Upper lobe of left lung (tissue), 6 donors: Measurements from ENCODE around the gene JAZF1. TPM values are rescaled to one million over a fixed set of nuclear protein-coding genes. Genes with fewer than 3 reads are reported as not detected.
"Not testable (repeated sequence)": the region's sequence is repeated elsewhere in the genome, so short reads cannot be mapped to it uniquely, and the experiment has no call there.

Experiments used
- ATAC-seq, 2 donors: fragments of 200-7000 bp; cut with Tn5 transposase; one replicate each; pipeline ENCODE4 v1.9.1; 2022; ENCODE audit warnings: mild to moderate bottlenecking in 2 of 2, moderate library complexity in 2 of 2; ENCODE audit not compliant: low FRiP score in 2 of 2
- DNase-seq, 2 donors: peaks; one replicate each; pipeline ENCODE4 v3.0.0-alpha.2; 2019 to 2020
- H3K27ac ChIP-seq, 4 donors: fragments of 200-600 bp; sonication (generic); one replicate each; pipeline ENCODE4 v1.5.1; 2016 to 2019
- H3K27me3 ChIP-seq, 4 donors: fragments of 200-600 bp; sonication (generic); one replicate each; pipeline ENCODE4 v1.5.1; 2017 to 2019
- H3K36me3 ChIP-seq, 4 donors: fragments of 200-600 bp; sonication (generic); one replicate each; pipeline ENCODE4 v1.5.1; 2016 to 2019
- H3K4me1 ChIP-seq, 4 donors: fragments of 200-600 bp; sonication (generic); one replicate each; pipeline ENCODE4 v1.5.1; 2018 to 2019
- H3K4me3 ChIP-seq, 4 donors: fragments of 200-600 bp; sonication (generic); one replicate each; pipeline ENCODE4 v1.5.1; 2017 to 2019; ENCODE audit warnings: mild to moderate bottlenecking in 2 of 4, moderate library complexity in 1 of 4
- H3K9me3 ChIP-seq, 4 donors: fragments of 200-600 bp; sonication (generic); one replicate each; pipeline ENCODE4 v1.5.1; 2018 to 2019
- EP300 ChIP-seq, 4 donors: sonication (generic); formaldehyde crosslinking; IDR thresholded peaks; one replicate each; pipeline ENCODE4 v1.5.1; 2017; ENCODE audit warnings: antibody characterized with exemption in 4 of 4, control low read depth in 2 of 4
- POLR2A ChIP-seq, 4 donors: fragments of 450-650 bp; IDR thresholded peaks; one replicate each; pipeline ENCODE4 v1.5.1; 2016 to 2017; ENCODE audit warnings: antibody characterized with exemption in 4 of 4, mild to moderate bottlenecking in 2 of 4
- POLR2AphosphoS5 ChIP-seq, 2 donors: sonication (generic); formaldehyde crosslinking; IDR thresholded peaks; one replicate each; pipeline ENCODE4 v1.5.1; 2017; ENCODE audit warnings: antibody characterized with exemption in 2 of 2
- WGBS, 2 donors: methylation state at CpG; one replicate each; pipeline ENCODE4 v1.1.5; 2017 to 2018; 5-methylcytosine and 5-hydroxymethylcytosine counted together
- total RNA-seq, 6 donors: library from RNA; depleted of rRNA in 4 of 6; stranded (reverse); fragments of >200 nt in 4 of 6; gene quantifications; one replicate each; pipeline versions ENCODE4 v1.1.0 to v1.2.1, GENCODE V29; 2016 to 2021
- TF ChIP-seq, protein P1 (sequence below), 6 experiments: fragments of 450-650 bp in 4 of 6; fragments of 200-600 bp in 2 of 6; sonication (generic) in 2 of 6; IDR thresholded peaks; one replicate each; pipeline ENCODE4 v1.5.1; 2016 to 2019; ENCODE audit warnings: antibody characterized with exemption in 6 of 6
- donor health status: DM: no; HTN: no; CAD: no; lungs with moderate emphysema.
- donor health status: DM: no; HTN: yes; CAD: no; lungs with severe emphysema.

The JAZF1 gene
- total RNA-seq, 6 donors from 2014 or later, result 4.2 to 19.4 (median 12.4) TPM

DNA sequence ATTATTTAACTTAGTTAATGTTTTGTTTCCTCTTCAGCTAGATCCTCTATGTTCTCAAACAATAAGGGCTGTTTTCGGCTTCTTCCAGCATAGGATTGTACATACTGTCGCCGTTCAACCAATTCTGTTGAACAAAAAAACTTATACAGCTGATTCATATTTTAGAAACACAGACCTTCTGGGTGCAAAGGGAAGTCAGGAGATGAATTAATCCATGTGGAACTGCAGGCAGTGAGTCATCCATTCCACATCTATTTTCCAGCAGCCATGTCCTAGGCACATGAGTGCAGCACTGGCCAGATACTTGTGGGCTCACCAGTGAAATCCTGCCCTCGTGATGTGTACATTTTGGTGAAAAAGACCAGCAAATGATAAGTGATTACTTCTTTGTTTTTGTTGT lies 163.2 kb downstream of the JAZF1 start:
- 88 to 91% methylated on average over 4 of the region's 4 CpGs for WGBS, 2 donors
- no peak for ATAC-seq

DNA sequence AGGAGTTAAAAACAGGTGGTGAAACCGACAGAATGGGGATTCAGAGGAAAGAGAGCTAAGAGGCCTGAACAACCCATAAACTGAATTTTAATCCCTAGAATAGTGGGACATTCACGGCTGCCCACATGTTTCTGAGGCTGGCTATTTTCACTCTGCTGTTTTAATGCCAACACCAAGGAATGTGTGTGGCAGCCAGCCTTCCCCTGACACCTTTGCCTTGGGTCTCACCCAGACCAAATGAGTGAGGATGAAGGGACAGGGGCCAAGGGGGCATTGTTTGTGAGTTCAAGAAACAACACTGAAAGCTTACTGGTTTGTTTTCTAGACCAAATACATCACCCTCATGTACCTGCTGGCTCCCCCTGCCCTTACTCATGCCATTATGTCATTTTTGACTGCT lies 164.3 kb downstream of the JAZF1 start:
- Histone ChIP-seq H3K27me3 (no peaks in the 10 kb centered on the region), H3K4me1 (peaks cover 0 to 6% (median 1%) of the 10 kb centered on the region in 4 donors), H3K27ac (no peak overlapping the region), H3K9me3 (no peaks in the 10 kb centered on the region), H3K4me3 (no peak overlapping the region), H3K36me3 (no peaks in the 10 kb centered on the region)
- no peak for TF ChIP-seq EP300 (IDR thresholded peaks at IDR 0.05)
- TF ChIP-seq, protein P1, sequence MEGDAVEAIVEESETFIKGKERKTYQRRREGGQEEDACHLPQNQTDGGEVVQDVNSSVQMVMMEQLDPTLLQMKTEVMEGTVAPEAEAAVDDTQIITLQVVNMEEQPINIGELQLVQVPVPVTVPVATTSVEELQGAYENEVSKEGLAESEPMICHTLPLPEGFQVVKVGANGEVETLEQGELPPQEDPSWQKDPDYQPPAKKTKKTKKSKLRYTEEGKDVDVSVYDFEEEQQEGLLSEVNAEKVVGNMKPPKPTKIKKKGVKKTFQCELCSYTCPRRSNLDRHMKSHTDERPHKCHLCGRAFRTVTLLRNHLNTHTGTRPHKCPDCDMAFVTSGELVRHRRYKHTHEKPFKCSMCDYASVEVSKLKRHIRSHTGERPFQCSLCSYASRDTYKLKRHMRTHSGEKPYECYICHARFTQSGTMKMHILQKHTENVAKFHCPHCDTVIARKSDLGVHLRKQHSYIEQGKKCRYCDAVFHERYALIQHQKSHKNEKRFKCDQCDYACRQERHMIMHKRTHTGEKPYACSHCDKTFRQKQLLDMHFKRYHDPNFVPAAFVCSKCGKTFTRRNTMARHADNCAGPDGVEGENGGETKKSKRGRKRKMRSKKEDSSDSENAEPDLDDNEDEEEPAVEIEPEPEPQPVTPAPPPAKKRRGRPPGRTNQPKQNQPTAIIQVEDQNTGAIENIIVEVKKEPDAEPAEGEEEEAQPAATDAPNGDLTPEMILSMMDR (IDR thresholded peaks at IDR 0.05), result no peak
- TF ChIP-seq POLR2AphosphoS5 (IDR thresholded peaks at IDR 0.05), result no peak
- no peak for TF ChIP-seq POLR2A (IDR thresholded peaks at IDR 0.05)
- WGBS, 2 donors, result 92 to 100% methylated on average over 2 of the region's 2 CpGs
- ATAC-seq, result no peak
- DNase-seq, result no peak

More for the DNA sequence above, 163.2 kb downstream of the JAZF1 start:
- Histone ChIP-seq H3K9me3 (no peaks in the 10 kb centered on the region), H3K27ac (no peak overlapping the region), H3K4me1 (peaks cover 0 to 6% (median 1%) of the 10 kb centered on the region in 4 donors), H3K4me3 (no peak overlapping the region), H3K36me3 (no peaks in the 10 kb centered on the region), H3K27me3 (no peaks in the 10 kb centered on the region)
- TF ChIP-seq, protein P1 (IDR thresholded peaks at IDR 0.05), result no peak
- TF ChIP-seq POLR2A (IDR thresholded peaks at IDR 0.05) (no peak), POLR2AphosphoS5 (IDR thresholded peaks at IDR 0.05) (no peak), EP300 (IDR thresholded peaks at IDR 0.05) (no peak)
- DNase-seq, result no peak

DNA sequence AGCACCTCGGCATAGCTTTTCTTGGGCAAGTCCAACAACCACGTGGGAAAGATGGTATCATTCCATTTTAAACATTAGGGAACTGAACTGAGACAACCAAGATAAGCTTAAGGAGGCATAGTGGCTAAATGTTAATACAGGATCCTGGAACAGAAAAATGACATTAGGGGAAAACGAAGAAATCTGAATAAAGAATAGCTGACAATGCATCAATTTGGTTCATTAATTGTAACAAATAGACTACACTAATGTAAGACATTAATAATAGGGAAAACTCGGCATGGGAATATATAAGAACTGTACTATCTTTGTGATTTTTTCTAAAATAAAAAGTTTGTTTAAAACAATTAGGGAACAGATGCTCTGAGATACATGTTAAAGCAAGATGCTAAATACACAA lies 165.4 kb downstream of the JAZF1 start:
- ATAC-seq (no peak), DNase-seq (no peak)
- 83 to 88% methylated on average over 4 of the region's 4 CpGs for WGBS, 2 donors
- TF ChIP-seq EP300 (IDR thresholded peaks at IDR 0.05) (no peak), POLR2A (IDR thresholded peaks at IDR 0.05) (no peak), POLR2AphosphoS5 (IDR thresholded peaks at IDR 0.05) (no peak)
- TF ChIP-seq, protein P1 (IDR thresholded peaks at IDR 0.05), result no peak
- H3K36me3 ChIP-seq, result no peaks in the 10 kb centered on the region
- no peaks in the 10 kb centered on the region for H3K9me3 ChIP-seq
- no peaks in the 10 kb centered on the region for H3K27me3 ChIP-seq
- H3K27ac ChIP-seq, result no peak overlapping the region
- peaks cover 0 to 3% (median under 1%) of the 10 kb centered on the region in 4 donors for H3K4me1 ChIP-seq
- H3K4me3 ChIP-seq, result no peak overlapping the region

DNA sequence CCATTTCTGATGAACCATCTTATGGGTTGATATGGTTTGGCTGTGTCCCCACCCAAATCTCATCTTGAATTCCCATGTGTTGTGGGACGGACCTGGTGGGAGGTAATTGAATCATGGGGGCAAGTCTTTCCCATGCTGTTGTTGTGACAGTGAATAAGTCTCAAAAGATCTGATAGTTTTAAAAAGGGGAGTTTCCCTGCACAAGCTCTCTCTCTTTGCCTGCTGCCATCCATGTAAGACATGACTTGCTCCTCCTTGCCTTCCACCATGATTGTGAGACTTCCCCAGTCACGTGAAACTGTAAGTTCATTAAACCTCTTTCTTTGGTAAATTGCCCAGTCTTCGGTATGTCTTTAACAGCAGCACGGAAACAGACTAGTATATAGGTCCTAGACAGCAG lies 166.3 kb downstream of the JAZF1 start:
- DNase-seq, H3K36me3 ChIP-seq, H3K27ac ChIP-seq, H3K9me3 ChIP-seq, H3K27me3 ChIP-seq, H3K4me1 ChIP-seq, ATAC-seq, H3K4me3 ChIP-seq: not testable (repeated sequence)
- WGBS, 2 donors, result 96 to 97% methylated on average over 4 of the region's 4 CpGs

DNA sequence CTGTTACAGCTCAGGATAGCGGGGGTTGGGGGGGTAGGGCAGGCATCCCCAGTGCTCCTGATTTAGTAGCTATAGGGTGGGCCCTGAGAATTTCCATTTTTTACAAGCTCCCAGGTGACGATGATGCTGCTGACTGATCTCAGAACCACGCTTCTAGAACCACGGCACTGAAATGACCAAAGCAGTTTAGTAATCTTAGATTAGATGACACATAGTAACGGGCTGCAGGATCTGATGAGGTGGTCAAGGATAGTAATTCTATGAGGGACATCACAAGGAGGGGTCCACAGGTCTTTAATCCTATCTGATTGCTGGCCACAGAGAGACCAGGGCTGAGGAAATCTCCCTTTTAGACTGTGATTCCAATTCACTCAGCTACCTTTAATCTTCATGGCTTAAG lies 167.2 kb downstream of the JAZF1 start:
- TF ChIP-seq POLR2AphosphoS5 (IDR thresholded peaks at IDR 0.05), result no peak
- no peak for TF ChIP-seq POLR2A (IDR thresholded peaks at IDR 0.05)
- TF ChIP-seq, protein P1 (IDR thresholded peaks at IDR 0.05), result no peak
- no peak for TF ChIP-seq EP300 (IDR thresholded peaks at IDR 0.05)
- WGBS, 2 donors, result 91 to 96% methylated on average over 5 of the region's 5 CpGs

More for the DNA sequence above, 167.2 kb downstream of the JAZF1 start:
- Histone ChIP-seq H3K4me3 (no peak overlapping the region), H3K4me1 (no peaks in the 10 kb centered on the region), H3K27me3 (no peaks in the 10 kb centered on the region), H3K27ac (no peak overlapping the region), H3K9me3 (no peaks in the 10 kb centered on the region), H3K36me3 (no peaks in the 10 kb centered on the region)
- ATAC-seq (no peak), DNase-seq (no peak)
